DMS53 treated with DMSO at 0.1 percent for 48 hours (cell line): ENCODE measurements around the gene COL1A1.

Experiments
- DNase-seq: peaks from one replicate; lab custom pipeline; 2025; ENCODE audit not compliant: unreplicated experiment; lab: John Stamatoyannopoulos, UW

COL1A1 gene

DNA sequence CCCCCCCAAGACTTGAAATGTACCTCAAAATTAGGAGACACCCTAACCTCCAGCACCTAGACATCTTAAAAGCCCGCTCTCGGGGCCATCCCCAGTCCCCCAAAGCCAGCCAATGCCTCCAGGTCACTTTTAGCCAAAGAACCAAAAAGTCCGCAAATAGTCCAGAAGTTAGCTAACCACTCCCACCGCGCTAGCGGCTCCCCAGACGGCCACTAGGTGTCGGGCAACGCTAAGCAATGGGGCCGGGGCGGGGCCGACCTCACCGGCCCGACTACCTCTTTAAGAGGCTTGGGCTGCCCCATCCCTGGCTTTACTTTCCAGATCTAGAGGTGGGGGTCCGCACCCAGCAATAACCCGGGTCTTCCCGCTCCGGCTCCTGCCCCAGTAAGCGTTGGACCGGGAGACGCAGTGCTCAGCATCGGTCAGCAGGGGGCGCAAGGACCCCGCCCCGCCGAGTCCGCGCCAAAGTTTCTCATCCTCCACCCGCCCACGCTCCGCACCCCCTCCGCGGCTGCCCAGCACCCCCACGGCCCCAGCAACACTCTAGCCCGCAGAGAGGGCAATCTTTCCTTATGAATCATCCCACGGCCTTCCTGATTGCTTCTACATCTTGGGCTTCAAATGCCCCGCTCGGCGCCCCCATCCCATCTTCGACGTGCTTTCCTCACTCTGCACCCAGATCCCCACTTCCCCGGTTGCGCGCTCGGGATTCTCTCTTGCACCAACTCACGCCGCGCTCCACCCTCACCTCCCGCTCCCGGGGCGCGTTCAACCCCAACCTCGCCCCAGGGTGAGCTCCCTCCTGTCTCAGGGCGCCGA is 765 bp downstream of the COL1A1 start:
- DNase-seq = peak; percentile 76

DNA sequence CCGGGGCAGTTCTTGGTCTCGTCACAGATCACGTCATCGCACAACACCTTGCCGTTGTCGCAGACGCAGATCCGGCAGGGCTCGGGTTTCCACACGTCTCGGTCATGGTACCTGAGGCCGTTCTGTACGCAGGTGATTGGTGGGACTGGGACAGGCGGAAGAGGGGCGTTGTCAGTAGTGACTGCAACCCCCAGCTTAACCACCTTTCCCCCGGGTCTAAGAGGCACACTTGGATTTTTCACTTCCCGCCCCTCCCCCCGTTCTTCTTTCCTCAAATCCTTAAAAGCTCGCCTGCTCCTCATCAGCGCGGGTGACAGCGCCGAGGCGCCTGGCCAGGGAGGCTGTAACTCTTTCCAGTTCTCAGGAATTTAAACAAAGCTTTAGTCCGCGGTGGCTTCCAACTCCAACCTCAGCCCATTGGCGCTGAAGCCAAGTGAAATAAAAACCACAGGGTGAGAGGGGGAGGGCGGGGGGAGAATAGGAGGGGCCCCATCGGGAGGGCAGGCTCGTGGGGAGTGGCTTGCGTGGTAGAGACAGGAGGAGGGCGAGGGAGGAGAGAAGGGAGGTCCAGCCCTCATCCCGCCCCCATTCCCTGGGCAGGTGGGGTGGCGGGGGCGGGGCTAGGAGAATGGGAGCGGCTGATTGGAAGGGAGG is 1.5 kb downstream of the COL1A1 start:
- peak; percentile 85 for DNase-seq

DNA sequence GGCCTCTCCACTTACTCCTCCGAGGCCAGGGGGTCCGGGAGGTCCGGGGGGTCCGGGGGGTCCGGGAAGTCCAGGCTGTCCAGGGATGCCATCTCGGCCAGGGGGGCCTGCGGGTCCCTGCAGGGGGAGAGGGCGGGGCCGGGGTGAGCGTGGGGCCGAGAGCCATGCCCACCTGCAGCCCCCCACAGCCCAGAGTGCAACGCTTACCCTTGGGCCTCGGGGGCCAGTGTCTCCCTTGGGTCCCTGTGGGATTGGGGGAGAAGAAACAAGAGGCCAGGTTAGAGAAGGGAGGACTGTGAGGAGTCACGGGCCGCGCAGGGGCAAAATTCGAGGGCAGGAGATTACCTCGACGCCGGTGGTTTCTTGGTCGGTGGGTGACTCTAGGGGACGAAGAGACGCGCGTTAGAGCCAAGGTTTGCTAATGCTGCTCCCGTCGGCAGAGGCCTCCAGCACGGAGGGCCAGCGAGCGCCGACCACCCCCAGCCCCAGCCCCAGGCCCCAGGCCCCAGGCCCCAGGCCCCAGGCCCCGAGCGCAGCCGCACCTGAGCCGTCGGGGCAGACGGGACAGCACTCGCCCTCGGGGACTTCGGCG is 2.1 kb downstream of the COL1A1 start:
- no peak for DNase-seq

DNA sequence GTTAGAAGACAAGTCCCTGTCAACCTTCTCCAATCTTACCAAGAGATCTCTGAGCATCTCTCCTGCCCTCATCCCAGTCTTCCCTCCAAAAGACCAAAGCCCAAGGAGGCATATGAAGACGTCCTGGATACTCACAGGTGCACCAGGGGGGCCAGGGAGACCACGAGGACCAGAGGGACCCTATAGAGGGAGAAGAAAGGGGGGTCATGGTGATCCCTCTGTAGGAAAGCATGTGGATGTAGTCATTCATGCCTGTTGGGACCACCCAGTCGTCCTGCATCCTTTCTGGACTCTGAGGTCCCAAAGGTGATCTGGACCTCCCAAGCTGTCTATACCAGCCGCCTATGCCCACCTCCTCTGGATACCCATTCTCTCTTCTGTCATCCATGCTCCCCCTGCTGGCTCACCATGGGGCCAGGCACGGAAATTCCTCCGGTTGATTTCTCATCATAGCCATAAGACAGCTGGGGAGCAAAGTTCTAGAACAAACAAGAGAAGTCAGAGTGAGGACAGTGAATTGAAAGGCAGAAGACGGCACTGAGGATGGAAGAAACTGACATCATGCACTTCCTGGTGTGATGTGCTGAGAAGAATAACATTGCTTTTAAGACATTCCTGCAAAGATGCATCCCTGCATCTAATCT is 3.3 kb downstream of the COL1A1 start:
- peak; percentile 56 for DNase-seq

DNA sequence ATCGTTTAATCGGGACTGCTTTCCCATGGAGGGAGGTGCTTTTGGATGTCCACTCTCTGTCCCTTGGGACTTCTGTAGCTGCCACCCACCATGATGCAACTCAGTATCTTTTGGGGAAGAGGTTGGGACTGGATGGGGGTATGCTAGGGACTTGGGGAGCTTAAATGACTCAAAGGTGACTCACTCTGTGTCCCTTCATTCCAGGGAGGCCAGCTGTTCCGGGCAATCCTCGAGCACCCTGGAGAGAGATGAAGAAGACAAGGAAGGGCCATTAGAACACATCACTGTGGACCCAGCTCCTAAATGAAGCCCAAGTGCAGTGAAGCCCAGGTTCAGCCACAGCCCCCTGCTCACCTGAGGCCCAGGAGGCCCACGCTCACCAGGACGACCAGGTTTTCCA is 4.6 kb downstream of the COL1A1 start:
- DNase-seq = no peak

DNA sequence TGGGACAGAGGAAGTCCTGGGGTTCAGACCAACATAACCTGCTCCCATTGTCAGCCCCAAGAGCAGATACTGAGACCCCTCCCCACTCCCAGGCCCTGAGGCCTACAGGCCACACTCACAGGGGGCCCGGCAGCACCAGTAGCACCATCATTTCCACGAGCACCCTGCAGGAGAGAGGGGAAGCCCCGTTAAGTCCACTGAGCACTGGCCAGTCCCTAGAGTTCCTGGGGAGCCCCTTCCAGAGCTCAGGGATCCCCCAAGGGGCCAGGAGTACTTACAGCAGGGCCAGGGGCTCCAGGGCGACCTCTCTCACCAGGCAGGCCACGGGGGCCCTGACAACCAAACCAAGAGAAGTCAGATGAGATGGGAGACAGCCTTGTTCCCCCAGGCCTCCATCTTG is 5.4 kb downstream of the COL1A1 start:
- DNase-seq = no peak

DNA sequence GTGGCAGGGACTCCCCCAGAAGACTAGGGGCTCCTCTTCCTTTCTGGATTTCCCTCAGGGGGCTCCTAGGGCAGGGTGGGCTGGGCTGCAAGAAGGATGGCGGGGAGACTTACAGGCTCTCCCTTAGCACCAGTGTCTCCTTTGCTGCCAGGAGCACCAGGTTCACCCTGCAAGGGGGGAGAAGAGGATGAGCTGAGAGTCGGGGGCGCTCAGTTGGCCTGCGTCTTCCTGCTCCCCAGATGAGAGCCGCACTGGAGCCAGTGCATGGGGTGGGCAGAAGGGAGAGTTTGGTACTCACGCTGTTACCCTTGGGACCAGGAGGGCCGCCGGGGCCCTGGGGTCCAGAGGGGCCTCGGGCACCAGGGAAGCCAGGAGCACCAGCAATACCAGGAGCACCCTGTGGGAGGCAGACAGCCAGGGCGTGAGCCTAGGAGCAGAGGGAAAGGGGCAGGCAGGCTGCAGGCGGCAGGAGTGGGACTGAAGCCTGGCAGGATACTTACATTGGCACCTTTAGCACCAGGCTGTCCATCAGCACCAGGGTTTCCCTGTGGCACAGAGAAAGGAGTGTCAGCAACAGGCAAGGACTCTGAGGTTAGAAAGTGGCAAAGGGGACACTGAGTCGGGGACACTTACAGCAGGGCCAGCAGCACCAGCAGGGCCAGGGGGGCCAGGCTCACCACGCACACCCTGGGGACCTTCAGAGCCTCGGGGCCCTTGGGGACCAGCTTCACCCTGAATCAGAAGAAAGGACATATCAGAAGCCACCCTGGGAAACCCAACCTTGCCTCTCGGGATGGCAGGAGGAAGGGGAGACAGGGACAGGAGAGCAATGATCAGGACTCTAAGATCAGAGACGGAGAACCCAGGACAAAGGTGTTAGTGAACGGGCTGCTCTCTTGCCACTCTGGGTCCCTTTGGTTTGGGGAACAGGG is 6.2 kb downstream of the COL1A1 start:
- no peak for DNase-seq

DNA sequence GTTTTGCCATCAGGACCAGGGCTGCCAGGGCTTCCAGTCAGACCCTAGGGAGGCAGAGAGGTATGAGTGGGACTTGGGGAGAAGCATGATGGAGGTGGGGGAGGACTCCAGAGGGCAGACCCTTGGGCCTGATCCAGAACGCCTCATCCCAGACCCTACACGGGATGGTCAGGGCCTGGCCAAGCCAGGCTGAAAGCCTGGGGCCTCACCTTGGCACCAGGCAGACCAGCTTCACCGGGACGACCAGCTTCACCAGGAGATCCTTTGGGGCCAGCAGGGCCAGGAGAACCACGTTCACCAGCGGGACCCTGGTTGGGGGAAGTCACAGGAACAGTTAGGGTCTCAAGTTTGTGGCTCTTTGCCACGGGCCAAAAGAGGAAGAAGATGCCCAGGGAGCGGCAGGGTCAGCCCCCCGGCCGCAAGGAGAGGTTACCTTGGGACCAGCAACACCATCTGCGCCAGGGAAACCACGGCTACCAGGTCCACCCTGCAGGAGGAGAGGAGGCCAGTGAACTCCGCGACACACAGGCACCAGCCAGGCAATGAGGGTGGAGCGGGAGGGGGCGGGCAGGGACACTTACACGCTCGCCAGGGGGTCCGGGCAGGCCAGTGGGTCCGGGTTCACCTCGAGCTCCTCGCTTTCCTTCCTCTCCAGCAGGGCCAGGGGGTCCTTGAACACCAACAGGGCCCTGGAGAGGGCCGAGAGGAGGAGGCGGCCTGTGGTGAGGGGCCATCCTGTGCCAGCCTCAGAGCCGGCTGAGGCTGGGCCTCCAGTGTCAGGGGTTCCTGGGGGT is 7.1 kb downstream of the COL1A1 start:
- DNase-seq = no peak

DNA sequence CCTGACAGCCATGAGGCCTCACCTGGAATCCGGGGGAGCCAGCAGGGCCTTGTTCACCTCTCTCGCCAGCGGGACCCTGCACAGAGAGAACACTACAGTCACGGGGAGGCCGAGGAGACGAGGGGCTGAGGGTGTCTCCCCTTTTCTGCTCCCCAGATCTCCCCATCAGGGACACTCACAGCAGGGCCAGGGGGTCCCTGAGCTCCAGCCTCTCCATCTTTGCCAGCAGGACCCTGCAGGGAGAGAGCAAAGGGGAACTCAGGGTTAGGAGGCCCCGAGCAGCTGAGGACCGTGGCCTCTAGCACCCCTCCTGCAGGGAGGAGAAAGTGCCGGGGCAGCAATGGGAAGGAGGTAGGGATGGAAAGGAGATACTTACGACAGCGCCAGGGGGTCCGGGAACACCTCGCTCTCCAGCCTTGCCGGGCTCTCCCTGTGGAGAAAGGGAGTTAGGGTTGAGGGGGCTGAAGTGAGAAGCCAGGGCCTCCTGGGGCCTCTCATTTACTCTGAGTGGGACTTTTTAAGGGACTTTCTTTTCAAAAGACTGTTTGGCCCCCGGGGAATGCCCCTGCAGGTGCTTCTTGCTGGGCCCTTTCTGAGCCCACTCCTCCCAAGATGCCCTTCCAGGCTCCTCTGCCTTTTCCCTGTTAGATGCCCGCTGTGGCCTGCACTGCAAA is 8.7 kb downstream of the COL1A1 start:
- no peak for DNase-seq

DNA sequence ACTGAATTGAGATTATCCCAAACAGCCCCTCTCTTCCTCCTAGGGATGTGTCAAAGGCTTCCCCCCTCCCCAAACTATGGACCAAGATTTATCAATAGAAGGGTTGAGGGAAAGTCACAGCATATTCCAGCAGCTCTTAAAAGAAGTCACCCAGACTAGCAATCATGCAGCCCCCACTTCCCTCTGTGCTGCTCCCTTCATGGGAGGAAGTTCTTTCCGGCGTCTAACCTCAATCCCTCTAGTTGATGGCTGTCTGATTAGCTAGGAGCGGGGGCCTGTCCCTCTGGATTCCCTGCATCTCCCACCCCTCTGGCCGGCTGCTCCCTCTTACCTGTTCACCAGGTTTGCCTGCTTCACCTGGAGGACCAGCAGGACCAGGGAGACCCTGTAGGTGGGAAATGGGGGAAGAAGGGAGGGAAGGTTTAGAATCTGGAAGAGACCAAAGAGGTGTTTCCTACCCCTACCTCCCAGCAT is 9.2 kb downstream of the COL1A1 start:
- DNase-seq = no peak

DNA sequence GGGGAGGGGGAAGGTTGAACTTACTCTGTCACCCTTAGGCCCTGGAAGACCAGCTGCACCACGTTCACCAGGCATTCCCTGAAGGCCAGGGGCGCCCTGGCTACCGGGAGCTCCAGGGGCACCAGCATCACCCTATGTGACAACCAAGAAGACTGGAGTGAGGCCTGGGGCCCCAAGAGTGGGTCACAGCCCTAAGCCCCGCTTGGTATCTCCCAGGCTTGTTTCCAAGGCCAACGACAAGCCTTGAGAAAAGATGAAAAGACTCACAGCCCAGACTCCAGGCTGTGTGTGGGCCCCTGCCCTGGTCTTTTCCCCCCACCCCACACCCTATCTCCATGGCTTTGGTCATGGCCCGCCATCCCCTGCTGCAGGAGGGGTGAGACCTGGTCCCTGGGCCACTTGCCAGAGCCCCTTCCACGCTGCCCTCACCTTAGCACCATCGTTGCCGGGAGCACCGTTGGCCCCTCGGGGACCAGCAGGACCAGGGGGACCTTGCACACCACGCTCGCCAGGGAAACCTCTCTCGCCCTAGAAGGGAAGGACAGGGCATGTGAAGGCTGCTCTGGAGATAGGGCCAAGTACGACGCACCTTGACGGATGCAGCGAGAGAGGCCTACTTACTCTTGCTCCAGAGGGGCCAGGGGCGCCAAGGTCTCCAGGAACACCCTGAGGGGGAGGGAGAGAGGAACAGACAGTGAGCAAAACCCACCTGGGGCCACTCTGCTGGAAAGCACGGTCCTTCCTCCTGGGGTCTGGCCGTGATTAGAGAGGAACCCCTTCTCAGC is 9.9 kb downstream of the COL1A1 start:
- no peak for DNase-seq

DNA sequence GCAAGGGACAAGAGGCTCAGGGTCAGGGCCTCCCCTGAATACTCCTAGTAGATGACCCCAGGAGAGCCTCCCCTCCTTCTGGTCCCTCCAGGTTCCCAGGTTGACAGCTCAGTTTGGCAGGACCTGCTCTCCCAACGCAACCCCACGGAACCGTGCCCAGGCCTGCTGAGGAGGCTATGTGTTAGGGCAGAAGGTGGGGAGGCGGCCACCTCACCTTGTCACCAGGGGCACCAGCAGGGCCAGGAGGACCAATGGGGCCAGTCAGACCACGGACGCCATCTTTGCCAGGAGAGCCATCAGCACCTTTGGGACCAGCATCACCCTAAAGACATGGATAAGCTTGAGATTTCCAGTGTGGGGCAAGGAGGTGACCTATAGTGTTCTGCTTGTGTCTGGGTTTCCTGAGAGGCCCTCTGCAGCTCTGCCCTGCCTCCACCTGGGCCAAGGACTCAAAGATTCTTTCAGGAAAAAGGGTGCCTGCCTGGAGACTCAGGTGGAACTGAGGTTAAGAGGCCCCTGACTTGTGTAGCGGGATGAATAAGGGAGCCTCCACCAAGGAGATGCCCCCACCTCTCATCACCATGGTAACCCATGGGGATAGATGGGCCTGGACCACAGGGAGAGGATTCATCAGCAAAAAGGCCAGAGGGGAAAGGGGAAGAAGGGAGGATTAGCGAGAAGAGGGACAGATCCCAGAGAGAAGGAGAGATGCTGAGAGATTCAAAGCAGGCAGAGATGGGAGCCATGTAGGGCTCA is 10.7 kb downstream of the COL1A1 start:
- no peak for DNase-seq

DNA sequence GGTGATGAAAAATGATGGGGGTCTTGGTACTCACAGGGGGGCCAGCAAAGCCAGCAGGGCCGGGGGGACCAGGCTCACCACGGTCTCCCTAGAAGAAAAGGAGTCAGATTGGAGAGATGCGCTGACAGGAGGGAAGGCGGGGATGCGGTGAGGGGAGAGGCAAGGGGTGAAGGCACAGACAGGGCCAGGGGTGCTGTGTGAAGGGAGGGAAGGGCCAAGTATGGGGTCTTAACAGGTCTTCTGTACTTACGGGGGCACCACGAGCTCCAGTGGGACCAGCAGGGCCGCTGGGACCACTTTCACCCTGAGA is 11.2 kb downstream of the COL1A1 start:
- DNase-seq = no peak

DNA sequence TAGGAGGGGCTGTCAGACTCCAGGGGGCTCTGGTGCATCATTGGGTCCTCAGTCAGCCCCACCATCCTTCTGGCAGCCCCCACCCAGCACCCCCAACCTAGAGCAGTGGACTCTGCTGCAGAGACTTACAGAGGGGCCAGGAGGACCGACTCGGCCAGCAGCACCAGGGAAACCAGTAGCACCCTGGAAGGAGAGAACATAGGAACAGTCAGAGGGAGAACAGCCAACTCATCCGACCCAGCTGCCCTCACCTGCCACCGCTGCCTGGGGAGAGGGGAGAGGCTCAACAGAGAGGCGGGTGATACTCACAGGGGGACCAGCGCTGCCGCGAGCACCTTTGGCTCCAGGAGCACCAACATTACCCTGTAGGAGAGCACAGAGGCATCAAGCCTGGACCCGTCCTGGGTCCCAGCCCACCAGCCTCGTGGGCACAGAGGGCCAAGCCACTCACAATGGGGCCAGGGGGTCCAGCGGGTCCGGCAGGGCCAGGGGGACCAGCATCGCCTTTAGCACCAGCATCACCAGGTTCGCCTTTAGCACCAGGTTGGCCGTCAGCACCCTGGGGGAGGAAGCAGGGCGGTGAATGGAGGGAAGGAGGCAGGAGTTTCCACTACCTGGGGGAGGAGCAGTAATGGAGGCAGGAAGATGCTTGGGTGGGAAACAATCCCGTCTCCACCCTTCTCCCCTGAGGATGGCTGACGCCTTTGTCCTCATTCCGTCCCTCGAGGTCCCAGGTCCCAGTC is 11.7 kb downstream of the COL1A1 start:
- DNase-seq = no peak

DNA sequence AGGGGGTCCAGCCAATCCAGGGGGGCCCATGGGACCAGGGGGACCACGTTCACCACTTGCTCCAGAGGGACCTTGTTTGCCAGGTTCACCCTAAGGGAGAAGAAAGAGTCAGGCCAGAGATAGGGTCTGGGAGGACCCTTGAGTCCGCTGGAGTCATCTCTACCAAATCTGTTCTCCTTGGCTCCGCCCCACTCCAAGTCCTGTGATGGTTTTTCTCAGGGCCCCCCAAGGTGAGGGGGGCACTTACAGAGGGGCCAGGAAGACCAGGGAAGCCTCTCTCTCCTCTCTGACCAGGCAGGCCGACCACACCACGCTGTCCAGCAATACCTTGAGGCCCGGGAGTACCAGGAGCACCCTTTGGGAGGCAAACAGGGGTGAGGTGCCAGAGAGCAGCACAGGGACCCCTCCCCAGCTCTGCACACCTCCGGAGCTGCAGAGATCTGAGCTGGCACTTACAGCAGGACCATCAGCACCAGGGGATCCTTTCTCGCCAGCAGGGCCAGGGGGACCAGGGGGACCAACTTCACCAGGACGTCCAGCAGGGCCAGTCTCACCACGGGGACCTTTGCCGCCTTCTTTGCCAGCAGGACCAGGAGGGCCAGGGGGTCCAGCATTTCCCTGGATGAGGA is 12.4 kb downstream of the COL1A1 start:
- no peak for DNase-seq

DNA sequence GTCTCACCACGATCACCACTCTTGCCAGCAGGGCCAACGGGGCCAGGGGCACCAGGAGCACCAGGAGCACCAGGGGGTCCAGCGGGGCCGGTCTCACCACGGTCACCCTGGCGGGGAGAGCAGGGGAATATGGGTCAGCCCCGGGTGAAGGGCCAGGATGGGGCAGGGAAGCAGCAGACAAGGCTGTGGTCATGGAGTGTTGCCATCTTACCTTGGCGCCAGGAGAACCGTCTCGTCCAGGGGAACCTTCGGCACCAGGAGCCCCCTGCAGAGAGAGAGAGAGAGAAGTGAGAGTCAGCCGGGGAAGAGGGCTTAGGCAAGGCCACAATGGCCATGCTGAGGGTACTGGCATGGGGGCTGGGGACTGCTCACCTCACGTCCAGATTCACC is 12.9 kb downstream of the COL1A1 start:
- DNase-seq = no peak
